BJ (cell line): ENCODE data around the gene RGS19. TPM values are rescaled to one million over a fixed set of nuclear protein-coding genes. Genes with fewer than 3 reads are reported as not detected.

Source experiments
- CTCF ChIA-PET: fragments of 350-600 bp; formaldehyde crosslinking; extraction: SDS; loops from one replicate; lab custom pipeline; 2021; ENCODE audit warnings: antibody characterized with exemption, inconsistent platforms; lab: Yijun Ruan, JAX
- POLR2A ChIA-PET: fragments of 300-600 bp; sonication (Branson Sonifier 250); formaldehyde crosslinking; extraction: SDS; loops from one replicate; lab custom pipeline; 2021; ENCODE audit warnings: antibody characterized with exemption; lab: Charles Lee
- DNase-seq: peaks from one replicate; pipeline ENCODE4 v3.0.0-alpha.2; 2011; ENCODE audit warnings: low read depth
- H3K27me3 ChIP-seq: 2 replicates; pipeline ENCODE4 v1.6.0; 2011; ENCODE audit warnings: low read length; ENCODE audit not compliant: control insufficient read depth, insufficient read depth
- H3K36me3 ChIP-seq: 2 replicates; pipeline ENCODE4 v1.5.1; 2011; ENCODE audit warnings: low read length; ENCODE audit not compliant: control insufficient read depth, insufficient read depth
- H3K4me3 ChIP-seq: 2 replicates; pipeline ENCODE4 v1.5.1; 2011; ENCODE audit warnings: low read depth, mild to moderate bottlenecking, control low read depth, low read length
- polyA plus RNA-seq: library from polyadenylated mRNA; depleted of rRNA; stranded (reverse); fragments of >200 nt; gene quantifications from 2 replicates; pipeline ENCODE4 v1.2.3, GENCODE V29; 2011
- TF ChIP-seq, protein P1 (sequence below): IDR thresholded peaks from 2 replicates; pipeline ENCODE4 v1.5.1; 2011; ENCODE audit warnings: low read depth, mild to moderate bottlenecking, control low read depth, inconsistent platforms, low read length, moderate library complexity; ENCODE audit not compliant: insufficient read depth

The RGS19 gene
- polyA plus RNA-seq, 1 experiment, result 14.5 TPM

DNA sequence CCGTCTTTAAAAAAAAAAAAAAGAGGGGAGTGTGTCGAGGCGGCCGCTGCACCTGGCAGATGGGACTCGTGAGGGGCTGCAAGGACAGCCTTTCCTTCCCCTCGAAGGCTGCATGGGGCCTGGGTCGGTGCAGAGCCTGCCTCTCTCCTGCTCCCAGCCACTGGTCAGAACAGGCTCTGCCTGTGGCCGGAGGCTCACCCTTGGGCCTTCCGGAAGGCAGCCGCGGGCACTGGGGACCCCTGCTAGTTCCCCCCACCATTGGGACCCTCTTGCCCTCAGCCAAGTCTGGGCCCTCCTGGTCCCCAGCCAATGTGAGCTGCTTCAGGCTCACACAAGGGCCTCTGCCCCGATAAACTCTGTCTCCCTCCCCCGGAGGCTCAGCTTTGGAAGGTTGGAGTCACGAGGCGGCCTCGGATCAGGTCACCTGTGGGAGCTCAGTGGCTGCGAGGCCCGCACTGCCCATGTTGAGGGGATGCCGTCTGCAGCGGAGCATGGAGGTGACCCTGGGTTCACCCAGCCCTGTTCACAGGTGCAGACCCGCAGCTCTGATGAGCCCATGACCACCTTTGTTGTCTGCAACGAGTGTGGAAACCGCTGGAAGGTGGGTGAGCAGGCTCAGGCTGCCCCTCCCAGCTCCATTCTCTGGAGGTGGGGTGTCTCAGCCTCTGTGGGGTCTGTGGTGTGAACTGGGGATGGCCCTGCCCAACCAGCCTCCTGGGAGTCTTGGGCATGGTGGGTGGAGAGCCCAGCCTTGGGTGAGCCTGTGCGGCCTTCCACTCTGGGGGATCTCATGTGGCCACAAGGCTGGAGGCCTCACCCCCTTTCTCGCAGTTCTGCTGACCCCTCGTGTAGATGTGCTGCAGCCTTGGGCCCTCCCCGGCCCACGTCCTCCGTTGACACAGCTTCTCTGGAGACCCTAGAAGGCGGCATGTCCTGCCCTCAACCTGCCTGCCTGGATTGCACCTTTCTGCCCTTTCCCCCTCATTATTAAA is 7.7 kb downstream of the RGS19 start:
- TF ChIP-seq, protein P1, sequence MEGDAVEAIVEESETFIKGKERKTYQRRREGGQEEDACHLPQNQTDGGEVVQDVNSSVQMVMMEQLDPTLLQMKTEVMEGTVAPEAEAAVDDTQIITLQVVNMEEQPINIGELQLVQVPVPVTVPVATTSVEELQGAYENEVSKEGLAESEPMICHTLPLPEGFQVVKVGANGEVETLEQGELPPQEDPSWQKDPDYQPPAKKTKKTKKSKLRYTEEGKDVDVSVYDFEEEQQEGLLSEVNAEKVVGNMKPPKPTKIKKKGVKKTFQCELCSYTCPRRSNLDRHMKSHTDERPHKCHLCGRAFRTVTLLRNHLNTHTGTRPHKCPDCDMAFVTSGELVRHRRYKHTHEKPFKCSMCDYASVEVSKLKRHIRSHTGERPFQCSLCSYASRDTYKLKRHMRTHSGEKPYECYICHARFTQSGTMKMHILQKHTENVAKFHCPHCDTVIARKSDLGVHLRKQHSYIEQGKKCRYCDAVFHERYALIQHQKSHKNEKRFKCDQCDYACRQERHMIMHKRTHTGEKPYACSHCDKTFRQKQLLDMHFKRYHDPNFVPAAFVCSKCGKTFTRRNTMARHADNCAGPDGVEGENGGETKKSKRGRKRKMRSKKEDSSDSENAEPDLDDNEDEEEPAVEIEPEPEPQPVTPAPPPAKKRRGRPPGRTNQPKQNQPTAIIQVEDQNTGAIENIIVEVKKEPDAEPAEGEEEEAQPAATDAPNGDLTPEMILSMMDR, result no peak
- peaks cover 11% of the 10 kb centered on the region for H3K36me3 ChIP-seq
- CTCF ChIA-PET, result interaction anchor here (1.0 to 1.3 kb wide), 2 partner anchors 14 to 101 kb away, joined by 3 to 5 read pairs; no protein-coding TSS in a partner anchor

GRCh38 chr20:64070244-64070993 is 8.9 kb downstream of the RGS19 start:
- TF ChIP-seq, protein P1, result no peak
- no peak for DNase-seq
- H3K27me3 ChIP-seq, result no peaks in the 10 kb centered on the region
- H3K4me3 ChIP-seq, result no peak overlapping the region
- peaks cover 11% of the 10 kb centered on the region for H3K36me3 ChIP-seq
- POLR2A ChIA-PET, result no interaction called here
- CTCF ChIA-PET, result interaction anchor here (0.7 to 3.0 kb wide), 7 partner anchors 9 to 119 kb away, joined by 3 to 31 read pairs (median 4); partner anchors contain the start of genes LKAAEAR1, OPRL1, PRPF6 and RGS19

More for the DNA sequence above, 7.7 kb downstream of the RGS19 start:
- no peaks in the 10 kb centered on the region for H3K27me3 ChIP-seq
- no peak overlapping the region for H3K4me3 ChIP-seq
- POLR2A ChIA-PET, result no interaction called here
- DNase-seq, result no peak

- POLR2A ChIA-PET, result no interaction called here
- TF ChIP-seq, protein P1, result peak; percentile 83
- DNase-seq, result no peak
- Histone ChIP-seq H3K4me3 (no peak overlapping the region), H3K27me3 (no peaks in the 10 kb centered on the region), H3K36me3 (peaks cover 11% of the 10 kb centered on the region)
- CTCF ChIA-PET, result interaction anchor here (0.7 to 3.4 kb wide), 9 partner anchors 10 to 161 kb away, joined by 3 to 31 read pairs (median 4); partner anchors contain the start of genes LKAAEAR1, OPRL1, PRPF6 and RGS19
These were observed 9.6 kb downstream of the RGS19 start for GRCh38 chr20:64069614-64070243.

DNA sequence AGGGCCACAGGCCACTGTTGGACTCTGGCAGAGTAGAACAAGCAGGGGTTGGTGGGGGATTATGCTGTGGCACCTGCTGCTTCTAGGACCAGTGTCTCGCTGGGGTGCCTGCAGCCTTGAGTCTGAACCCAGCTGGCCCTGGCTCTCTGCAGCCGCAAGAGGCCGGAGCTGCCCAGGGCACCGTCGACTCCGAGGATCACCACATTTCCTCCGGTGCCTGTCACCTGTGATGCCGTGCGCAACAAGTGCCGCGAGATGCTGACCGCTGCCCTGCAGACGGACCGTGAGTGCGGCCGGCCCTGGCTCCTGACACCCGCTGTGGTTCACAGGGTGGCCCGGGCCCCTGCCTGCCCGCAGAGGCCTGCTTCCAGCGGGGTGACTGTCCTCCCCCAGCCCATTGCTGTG is 10.1 kb downstream of the RGS19 start:
- ChIA-PET POLR2A (no interaction called here), CTCF (interaction anchor here (0.9 to 3.4 kb wide), 7 partner anchors 10 to 161 kb away, joined by 3 to 31 read pairs (median 5); partner anchors contain the start of genes LKAAEAR1, OPRL1, PRPF6 and RGS19)
- no peak for DNase-seq
- H3K36me3 ChIP-seq, result peaks cover 9% of the 10 kb centered on the region
- TF ChIP-seq, protein P1, result no peak
- H3K27me3 ChIP-seq, result no peaks in the 10 kb centered on the region
- no peak overlapping the region for H3K4me3 ChIP-seq
